ENCODE results near the gene TMEM151A. TPM values are rescaled to one million over a fixed set of nuclear protein-coding genes. Genes with fewer than 3 reads are reported as not detected.

The TMEM151A gene
- total RNA-seq, 1 experiment from 2014 or later = not detected

DNA sequence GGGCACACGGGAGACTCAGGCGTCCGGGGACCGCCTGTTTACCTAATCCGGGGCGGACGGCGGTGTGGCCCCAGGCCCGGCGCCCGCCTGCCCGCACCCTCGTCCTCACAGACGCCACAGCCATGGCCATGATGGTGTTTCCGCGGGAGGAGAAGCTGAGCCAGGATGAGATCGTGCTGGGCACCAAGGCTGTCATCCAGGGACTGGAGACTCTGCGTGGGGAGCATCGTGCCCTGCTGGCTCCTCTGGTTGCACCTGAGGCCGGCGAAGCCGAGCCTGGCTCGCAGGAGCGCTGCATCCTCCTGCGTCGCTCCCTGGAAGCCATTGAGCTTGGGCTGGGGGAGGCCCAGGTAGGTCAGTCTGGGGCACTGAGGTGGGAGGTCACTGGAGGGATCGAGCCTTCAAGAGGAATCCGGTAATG, 33.2 kb upstream of the TMEM151A start:
- no peaks in the 10 kb centered on the region for H3K9me3 ChIP-seq (ENCODE audit: low read length)
- no peaks in the 10 kb centered on the region for H3K9me2 ChIP-seq (replicated peaks; ENCODE audit: low read length)
- intact Hi-C loops (cut with micrococcal nuclease) = loop anchor here (1.0 kb wide), 1 partner anchor 36 kb away; no protein-coding TSS in a partner anchor
- no peaks in the 10 kb centered on the region for H3K27me3 ChIP-seq (ENCODE audit: low read length)
- peak overlapping the region; percentile 97 for H2AFZ ChIP-seq (ENCODE audit: low read length)
- no peak for TF ChIP-seq EZH2 (IDR thresholded peaks at IDR 0.05; ENCODE audit: low read length, unreplicated experiment)
- TF ChIP-seq, protein P1, sequence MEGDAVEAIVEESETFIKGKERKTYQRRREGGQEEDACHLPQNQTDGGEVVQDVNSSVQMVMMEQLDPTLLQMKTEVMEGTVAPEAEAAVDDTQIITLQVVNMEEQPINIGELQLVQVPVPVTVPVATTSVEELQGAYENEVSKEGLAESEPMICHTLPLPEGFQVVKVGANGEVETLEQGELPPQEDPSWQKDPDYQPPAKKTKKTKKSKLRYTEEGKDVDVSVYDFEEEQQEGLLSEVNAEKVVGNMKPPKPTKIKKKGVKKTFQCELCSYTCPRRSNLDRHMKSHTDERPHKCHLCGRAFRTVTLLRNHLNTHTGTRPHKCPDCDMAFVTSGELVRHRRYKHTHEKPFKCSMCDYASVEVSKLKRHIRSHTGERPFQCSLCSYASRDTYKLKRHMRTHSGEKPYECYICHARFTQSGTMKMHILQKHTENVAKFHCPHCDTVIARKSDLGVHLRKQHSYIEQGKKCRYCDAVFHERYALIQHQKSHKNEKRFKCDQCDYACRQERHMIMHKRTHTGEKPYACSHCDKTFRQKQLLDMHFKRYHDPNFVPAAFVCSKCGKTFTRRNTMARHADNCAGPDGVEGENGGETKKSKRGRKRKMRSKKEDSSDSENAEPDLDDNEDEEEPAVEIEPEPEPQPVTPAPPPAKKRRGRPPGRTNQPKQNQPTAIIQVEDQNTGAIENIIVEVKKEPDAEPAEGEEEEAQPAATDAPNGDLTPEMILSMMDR (conservative IDR thresholded peaks at IDR 0.05; ENCODE audit: low read depth, low read length) = peak; percentile 32; the same call in 1 of the 2 replicates
- no peaks in the 10 kb centered on the region for H3F3A ChIP-seq (ENCODE audit: low read length, unreplicated experiment)
- POLR2A ChIA-PET (ENCODE audit: unreplicated experiment) = interaction anchor here (0.7 kb wide), 1 partner anchor 19 kb away, joined by 3 read pairs; no protein-coding TSS in a partner anchor
- ATAC-seq (peak; percentile 1; the same call in 1 of the 2 replicates), DNase-seq (no peak)
- peaks cover 16% of the 10 kb centered on the region for H3K4me1 ChIP-seq (ENCODE audit: insufficient read depth, low read length)
- peaks cover 5% of the 10 kb centered on the region; the same call in 1 of the 2 replicates for H4K20me1 ChIP-seq (ENCODE audit: low read length)
- peaks cover 24% of the 10 kb centered on the region for H3K79me2 ChIP-seq (ENCODE audit: low read length)
- H3K4me3 ChIP-seq (ENCODE audit: low read length) = peak overlapping the region; percentile 91
- no TSS peak for BruUV-seq (replicated peaks)
- CTCF ChIA-PET = interaction anchor here (0.8 kb wide), 1 partner anchor 77 kb away, joined by 3 read pairs; the partner anchor contains the start of gene RIN1
- no peak overlapping the region for H3K27ac ChIP-seq (ENCODE audit: low read length)
- H3K4me2 ChIP-seq (ENCODE audit: low read length) = peak overlapping the region; percentile 96
- peaks cover 29% of the 10 kb centered on the region for H3K36me3 ChIP-seq (ENCODE audit: low read depth, low read length)
- peak overlapping the region; percentile 89 for H3K9ac ChIP-seq (ENCODE audit: low read length)

DNA sequence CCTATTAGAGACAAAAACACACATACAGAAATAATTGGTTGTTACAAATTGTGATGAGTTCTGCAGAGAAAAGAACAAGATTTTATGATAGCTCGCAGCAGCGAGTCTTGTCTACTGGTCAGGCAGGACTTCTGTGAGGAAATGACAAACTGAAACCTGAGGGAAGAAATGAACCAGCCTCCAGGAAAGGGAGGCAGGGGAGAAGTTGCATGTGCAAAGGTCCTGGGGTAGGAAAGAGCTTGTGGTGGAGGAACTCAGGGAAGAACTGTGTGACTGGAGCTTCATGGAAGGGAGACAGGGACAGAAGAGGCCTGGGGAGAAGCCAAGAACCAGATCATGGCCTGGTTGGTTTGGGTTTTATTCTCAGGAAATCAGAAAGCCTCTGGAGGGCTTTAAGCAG, 32.5 kb upstream of the TMEM151A start:
- peaks cover 24% of the 10 kb centered on the region for H3K79me2 ChIP-seq (ENCODE audit: low read length)
- H3K9me2 ChIP-seq (replicated peaks; ENCODE audit: low read length) = no peaks in the 10 kb centered on the region
- no peaks in the 10 kb centered on the region for H3K9me3 ChIP-seq (ENCODE audit: low read length)
- ChIA-PET POLR2A (ENCODE audit: unreplicated experiment) (no interaction called here), CTCF (interaction anchor here (0.6 to 0.8 kb wide), 2 partner anchors 208 to 250 kb away, joined by 3 read pairs; no protein-coding TSS in a partner anchor)
- H4K20me1 ChIP-seq (ENCODE audit: low read length) = peaks cover 5% of the 10 kb centered on the region; the same call in 1 of the 2 replicates
- no peaks in the 10 kb centered on the region for H3F3A ChIP-seq (ENCODE audit: low read length, unreplicated experiment)
- H3K4me2 ChIP-seq (ENCODE audit: low read length) = peak overlapping the region; percentile 96
- no peak overlapping the region for H3K27ac ChIP-seq (ENCODE audit: low read length)
- H3K4me1 ChIP-seq (ENCODE audit: insufficient read depth, low read length) = peaks cover 16% of the 10 kb centered on the region
- H3K4me3 ChIP-seq (ENCODE audit: low read length) = peak overlapping the region; percentile 91; the same call in 1 of the 2 replicates
- TF ChIP-seq EZH2 (IDR thresholded peaks at IDR 0.05; ENCODE audit: low read length, unreplicated experiment) (no peak), EZH2phosphoT487 (IDR thresholded peaks at IDR 0.05; ENCODE audit: borderline replicate concordance, low read length) (no peak)
- TF ChIP-seq, protein P1 (conservative IDR thresholded peaks at IDR 0.05; ENCODE audit: low read depth, low read length) = no peak
- DNase-seq (no peak), ATAC-seq (no peak)
- no TSS peak for BruUV-seq (replicated peaks)
- no peak overlapping the region for H3K9ac ChIP-seq (ENCODE audit: low read length)
- H2AFZ ChIP-seq (ENCODE audit: low read length) = no peak overlapping the region
- intact Hi-C loops (cut with micrococcal nuclease) = no loop called here
- H3K27me3 ChIP-seq (ENCODE audit: low read length) = no peaks in the 10 kb centered on the region
- peaks cover 29% of the 10 kb centered on the region for H3K36me3 ChIP-seq (ENCODE audit: low read depth, low read length)

DNA sequence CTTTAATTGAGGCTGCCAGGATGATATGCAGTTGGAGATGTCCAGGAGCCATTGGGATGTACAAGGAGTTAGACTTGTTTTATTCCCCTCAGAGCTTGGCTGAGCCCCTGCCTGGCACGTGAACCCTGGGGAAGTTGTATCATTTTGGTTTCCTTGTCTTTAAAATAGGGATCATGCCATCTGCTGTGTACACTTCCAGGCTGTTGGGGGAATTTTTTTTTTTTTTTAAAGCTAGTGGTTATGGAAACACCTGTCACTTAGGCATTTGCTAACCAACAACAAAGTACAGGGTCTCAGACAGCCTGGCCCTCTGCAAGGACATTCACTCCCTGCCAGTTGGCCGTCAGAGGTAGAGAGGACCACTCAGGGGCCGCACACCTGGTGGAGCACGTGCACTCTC, 31.7 kb upstream of the TMEM151A start:
- no peak overlapping the region for H3K4me3 ChIP-seq (ENCODE audit: low read length)
- H4K20me1 ChIP-seq (ENCODE audit: low read length) = peaks cover 5% of the 10 kb centered on the region; the same call in 1 of the 2 replicates
- DNase-seq = no peak
- no peaks in the 10 kb centered on the region for H3K9me2 ChIP-seq (replicated peaks; ENCODE audit: low read length)
- peaks cover 16% of the 10 kb centered on the region for H3K4me1 ChIP-seq (ENCODE audit: insufficient read depth, low read length)
- no peak for TF ChIP-seq EZH2phosphoT487 (IDR thresholded peaks at IDR 0.05; ENCODE audit: borderline replicate concordance, low read length)
- no peak for TF ChIP-seq EZH2 (IDR thresholded peaks at IDR 0.05; ENCODE audit: low read length, unreplicated experiment)
- TF ChIP-seq, protein P1 (conservative IDR thresholded peaks at IDR 0.05; ENCODE audit: low read depth, low read length) = no peak
- no TSS peak for BruUV-seq (replicated peaks)
- no peak overlapping the region for H2AFZ ChIP-seq (ENCODE audit: low read length)
- H3F3A ChIP-seq (ENCODE audit: low read length, unreplicated experiment) = no peaks in the 10 kb centered on the region
- H3K27ac ChIP-seq (ENCODE audit: low read length) = no peak overlapping the region
- no peak overlapping the region for H3K9ac ChIP-seq (ENCODE audit: low read length)
- H3K9me3 ChIP-seq (ENCODE audit: low read length) = no peaks in the 10 kb centered on the region
- H3K36me3 ChIP-seq (ENCODE audit: low read depth, low read length) = peaks cover 34% of the 10 kb centered on the region
- ChIA-PET POLR2A (ENCODE audit: unreplicated experiment) (no interaction called here), CTCF (interaction anchor here (0.6 kb wide), 1 partner anchor 208 kb away, joined by 3 read pairs; no protein-coding TSS in a partner anchor)
- peaks cover 24% of the 10 kb centered on the region for H3K79me2 ChIP-seq (ENCODE audit: low read length)
- H3K4me2 ChIP-seq (ENCODE audit: low read length) = no peak overlapping the region
- intact Hi-C loops (cut with micrococcal nuclease) = no loop called here
- ATAC-seq = no peak
- H3K27me3 ChIP-seq (ENCODE audit: low read length) = no peaks in the 10 kb centered on the region

Measured in PC-3 (cell line).